Stimulated activated CD4-positive, alpha-beta T cell treated with anti-CD3 and anti-CD28 coated beads, Interleukin-15, amount 100 ng/mL, for 48 hours (primary cell): Measurements from ENCODE around the gene SERGEF.

Experiments used
- DNase-seq, 2 donors: peaks; one replicate each; pipeline ENCODE4 v3.0.0-alpha.2; 2020; ENCODE audit warnings: low read depth in 2 of 2

Gene SERGEF

GRCh38 chr11:17750801-17751165 lies 262.1 kb downstream of the SERGEF start:
- DNase-seq: no peak

DNA sequence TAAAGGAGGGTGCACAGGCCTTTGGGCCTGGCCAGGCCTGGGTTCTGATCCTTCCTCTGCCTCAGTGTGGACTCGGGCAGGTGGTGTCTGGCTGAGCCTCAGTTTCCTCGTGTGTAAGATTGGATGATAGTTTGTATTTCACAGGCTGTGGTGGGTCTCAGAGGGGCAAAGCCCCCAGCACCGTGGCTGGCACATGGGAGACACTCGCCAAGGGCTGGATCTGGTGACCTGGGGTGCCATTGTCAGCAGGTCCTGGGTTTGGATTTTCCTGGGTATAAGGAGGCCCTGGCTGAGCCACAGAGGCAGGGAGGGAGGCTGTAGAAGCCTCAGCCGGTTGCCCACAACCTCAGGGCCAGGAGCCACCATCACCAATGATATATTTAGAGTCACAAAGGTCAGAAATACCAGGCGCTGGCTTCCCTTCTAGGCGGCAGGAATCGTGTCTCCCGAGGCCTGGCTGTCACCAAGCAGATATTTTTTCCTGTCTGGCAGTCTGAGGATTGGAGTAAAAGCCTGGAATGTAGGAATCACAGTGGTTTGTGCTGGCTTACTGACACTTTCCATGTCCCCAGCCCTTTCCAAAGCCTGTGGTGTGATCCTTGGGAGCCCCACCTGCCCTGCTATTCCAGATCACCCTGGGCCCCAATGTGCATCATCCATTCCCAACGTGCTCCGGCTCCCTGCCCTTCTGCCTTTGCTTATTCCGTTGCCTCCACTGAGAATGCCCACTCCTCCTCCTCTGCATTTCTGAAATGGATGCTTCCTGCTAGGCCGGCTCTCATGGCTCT lies 262.6 kb downstream of the SERGEF start:
- no peak for DNase-seq

GRCh38 chr11:17748761-17749721 lies 263.8 kb downstream of the SERGEF start:
- no peak for DNase-seq

DNA sequence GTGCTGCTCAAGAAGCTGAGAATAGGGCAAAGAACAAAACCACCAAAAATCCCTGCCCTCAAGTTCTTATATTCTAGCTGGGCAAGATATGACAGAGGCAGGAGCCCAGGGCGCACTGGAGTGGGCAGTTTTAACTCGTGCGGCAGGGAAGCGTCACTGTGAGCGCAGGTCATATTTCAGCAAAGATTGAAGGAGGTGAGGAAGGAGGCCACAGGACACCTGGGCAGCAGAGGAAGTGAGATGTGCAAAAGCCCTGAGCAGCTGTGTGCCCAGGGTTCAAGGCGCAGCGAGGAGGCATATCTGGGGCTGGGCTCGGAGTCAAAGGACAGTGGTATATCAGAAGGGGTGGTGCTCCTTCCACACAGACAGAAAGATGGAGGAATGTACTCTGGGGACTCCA lies 264.8 kb downstream of the SERGEF start:
- DNase-seq: no peak

DNA sequence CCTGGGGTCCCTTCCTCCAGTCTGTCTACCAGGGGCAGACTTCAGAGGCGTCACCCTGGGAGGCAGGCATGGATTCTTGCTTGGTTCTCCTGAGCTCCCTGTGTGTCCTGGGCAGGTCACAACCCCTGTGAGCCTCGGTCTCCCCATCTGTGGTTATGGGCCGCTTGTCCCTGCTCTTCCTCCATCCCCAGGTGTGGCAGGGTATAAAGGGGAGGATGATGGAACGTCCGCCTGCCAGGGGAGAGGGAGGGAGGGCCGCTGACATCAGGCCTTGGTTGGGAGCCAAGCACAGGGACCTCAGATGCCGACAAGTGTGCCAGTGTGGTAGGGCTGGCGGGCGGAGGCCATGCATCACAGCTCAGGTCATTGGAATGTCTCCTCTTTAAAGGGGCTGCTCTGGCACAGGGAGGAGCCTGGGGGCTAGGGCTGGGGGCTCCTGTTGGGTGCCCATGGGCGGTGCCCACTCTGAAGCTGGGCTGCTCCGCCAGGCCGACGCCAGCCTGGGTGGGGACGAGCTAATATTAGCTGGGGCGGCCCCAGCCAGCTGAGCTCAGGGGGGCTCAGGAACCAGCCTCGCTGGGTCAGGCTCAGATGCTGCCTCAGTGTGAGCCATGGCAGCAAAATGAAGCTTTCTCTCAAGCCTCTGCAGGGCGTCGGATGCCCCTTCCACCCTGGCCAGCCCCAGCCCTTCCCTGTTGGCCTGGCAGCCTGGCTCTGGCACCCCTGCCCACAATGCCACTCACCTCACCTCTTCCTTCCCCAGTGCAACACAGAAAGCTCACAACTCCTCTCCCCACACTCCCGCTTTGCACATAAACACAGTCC lies 265.5 kb downstream of the SERGEF start:
- no peak for DNase-seq

GRCh38 chr11:17746096-17746495 lies 266.8 kb downstream of the SERGEF start:
- DNase-seq: no peak

- no peak for DNase-seq
Measured at GRCh38 chr11:17745023-17745772, 267.6 kb downstream of the SERGEF start.

DNA sequence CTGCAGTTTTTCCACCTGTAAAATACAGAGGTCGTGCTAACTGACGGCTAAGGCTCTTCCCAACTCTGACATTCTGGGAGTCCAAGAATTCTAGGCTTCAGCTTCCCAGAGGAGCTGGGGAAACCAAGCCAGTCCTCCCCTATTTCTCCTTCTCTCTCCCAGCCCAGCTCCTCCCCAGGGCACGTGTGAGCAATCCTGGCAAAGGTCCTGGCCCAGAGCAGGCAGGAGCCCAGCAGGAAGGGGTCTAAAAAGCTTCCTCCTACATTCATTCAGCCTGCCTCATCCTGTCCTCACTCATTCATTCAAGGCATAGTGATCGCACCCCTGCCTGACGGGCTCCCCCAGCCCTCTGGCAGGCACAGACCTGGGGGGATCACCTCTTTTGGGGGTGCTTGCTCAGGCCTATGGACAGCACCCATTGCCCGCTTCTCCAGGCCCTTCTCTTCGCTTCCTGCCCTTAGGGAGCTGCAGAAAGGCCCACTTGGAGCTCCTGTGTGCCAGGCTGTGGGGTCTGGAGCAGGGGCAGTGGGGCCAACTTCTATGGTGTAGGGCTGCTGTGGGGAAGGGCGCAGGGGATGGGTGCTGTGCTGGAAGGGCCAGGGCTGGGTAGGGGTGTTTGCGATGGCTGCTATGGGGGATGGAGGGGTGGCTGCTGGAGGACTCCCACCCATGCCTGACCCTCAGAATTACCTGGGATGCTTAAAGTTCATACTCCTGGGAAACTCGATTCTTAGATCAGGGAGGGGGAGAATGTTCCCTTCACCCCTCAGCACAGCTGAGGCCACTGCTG lies 268.5 kb downstream of the SERGEF start:
- DNase-seq: no peak

DNA sequence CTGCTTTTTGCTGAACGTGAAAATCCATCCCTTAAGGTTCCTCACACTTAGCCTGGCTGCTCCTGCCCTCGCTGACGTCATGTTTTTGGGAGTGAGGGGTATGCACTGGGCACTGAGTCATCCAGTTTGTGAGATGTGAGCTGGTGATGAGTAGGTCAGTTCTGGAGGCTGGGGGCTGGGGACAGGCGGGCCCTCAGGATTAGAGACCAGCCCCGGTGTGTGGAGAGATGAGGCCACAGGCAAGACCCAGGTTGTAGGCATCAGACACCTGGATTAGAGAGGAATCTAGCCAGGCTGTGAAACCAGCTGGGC lies 269.1 kb downstream of the SERGEF start:
- no peak for DNase-seq

DNA sequence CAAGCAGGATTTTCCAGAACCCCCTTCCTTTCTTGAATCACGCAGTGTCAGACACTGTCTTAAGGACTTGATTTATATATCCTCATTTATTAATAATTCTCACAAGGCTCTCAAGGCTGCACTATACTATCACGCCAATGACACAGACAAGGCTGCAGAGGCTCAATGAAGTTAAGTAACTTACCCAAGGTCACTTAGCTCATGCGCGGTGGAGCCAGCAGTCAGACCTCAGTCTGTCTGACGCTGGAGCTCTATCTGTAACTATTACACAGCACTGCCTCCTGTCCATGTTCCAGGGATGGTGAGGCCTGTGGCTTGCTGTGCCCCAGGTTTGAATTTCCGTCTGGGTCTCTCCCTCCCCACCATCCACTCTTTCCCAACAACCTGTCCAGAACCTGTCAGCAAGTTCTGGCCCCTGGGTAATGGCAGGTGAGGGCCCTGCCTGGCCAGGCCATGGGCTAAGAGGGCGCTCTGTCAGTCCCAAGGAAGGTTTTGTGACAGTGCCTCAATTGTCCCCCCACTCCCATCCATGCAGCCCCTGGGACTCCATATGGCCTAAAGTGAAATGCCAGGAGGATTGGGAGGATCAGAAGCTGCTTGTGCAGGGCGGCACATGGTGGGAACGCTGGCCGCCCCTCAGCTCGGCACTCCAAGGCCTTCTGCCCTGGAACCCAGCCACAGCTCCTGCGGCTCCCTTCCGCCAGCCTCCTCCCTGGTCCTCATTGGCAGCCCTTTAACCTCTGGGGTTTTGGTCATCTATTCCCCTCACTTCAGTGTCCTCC lies 269.6 kb downstream of the SERGEF start:
- DNase-seq: no peak

DNA sequence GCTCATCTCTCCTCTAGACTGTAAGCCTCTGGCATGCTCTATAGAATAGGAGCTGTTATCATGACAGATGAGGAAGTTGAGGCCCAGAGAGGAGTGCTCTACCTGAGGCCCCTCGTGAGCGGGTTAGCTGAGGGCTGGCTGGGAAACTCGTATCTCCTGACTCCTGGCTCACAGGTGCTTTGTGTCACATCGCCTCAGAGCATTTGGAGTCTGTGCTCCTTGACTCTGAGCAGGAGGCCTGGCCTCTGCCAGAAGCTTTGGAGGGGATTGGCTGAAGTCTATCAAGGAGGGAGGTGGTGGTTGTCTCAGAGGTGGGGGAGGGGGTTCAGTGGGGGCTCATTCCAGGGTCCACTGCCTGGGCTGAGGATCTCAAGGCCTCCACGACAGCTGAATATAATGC lies 270.8 kb downstream of the SERGEF start:
- DNase-seq: no peak

DNA sequence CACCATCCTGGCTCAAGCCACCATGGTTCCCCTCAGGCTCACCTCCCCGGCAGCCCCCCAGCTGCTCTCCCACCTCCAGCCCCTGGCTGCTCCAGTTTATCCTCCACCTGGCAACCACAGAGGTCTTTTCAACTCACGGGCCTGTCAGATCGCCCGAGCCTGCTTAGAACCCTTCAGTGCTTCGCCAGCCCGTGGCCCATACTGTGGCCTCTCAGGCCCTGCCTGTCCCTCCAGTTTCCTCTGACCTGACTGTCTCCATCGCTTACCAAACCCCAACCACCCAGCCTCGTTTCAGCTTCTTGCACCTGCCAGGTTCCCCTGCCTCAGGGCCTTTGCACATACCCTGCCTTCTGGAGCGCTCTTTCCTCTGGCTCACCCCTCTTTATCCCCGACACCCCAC lies 271.4 kb downstream of the SERGEF start:
- DNase-seq: no peak

DNA sequence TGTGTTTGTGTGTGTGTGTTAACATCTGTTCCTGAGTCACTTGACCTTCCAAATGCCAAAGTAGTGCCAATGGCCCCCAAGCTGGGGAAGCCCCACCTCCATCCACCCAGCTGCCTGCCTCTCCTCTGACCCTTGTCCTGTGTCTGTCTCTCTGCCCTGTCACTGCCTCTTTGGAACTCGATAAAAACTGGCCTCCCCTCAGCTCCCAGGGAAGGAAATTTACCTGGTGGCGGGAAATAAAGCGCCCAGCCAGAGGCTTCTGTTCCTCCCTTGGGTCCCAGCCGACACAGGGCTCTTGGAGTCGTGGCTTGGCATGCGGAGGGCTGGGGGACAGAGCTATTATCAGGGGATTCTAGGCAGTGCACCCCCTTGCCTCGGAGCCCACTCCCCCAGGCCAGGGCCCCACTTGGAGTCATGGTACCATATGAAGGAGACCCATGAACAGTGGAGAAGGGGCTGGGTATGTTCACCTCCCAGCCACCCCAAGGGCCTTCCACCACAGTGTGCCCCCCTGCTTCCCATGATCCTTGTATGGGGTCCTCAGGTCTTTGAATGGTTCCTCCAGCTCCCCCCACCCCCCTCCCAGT lies 272.1 kb downstream of the SERGEF start:
- DNase-seq: no peak

- DNase-seq: no peak
Measured at GRCh38 chr11:17739945-17740338, 272.9 kb downstream of the SERGEF start.

DNA sequence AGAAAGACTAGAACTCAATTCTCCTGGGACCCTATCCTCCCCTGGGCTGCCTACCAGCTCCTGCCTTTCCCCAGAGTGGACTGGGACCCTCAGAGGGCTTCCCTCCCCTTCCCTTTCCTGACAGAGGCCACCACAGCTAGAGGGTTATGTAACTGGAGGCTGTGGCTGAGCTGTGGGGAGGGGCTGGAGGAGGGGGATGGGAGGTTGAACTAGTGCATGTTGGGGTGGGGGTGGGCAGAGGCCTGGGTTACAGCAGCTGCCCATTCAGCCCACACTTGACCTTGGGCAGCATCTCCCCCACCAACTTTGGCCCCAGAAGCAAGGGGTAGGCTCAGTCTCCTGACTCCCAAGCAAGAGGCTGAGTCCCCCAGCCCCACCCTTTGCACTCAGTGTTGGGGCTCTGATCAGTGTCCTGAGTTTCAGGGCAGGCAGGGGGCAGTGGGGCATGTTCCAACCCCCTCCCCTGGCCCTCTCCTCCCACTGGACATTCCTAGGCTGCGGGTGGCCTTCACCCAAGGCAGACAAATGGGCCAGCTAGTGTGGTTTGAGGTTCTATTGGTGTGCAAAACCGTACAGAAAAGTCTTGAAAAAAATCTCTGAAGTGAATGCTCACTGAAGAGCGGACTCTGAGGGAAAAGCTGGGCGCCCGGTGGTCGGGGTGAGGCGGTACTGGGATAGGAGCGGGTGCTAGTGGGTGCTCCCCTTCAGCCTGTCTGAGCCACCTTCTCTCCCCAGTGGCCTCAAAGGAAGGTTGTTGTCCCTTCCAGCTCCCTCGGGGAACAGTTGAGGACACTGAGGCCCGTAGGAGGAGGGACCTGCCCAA lies 274.5 kb downstream of the SERGEF start:
- no peak for DNase-seq
